GM19240 (cell line): ENCODE data around the gene MPL.
"Not testable (repeated sequence)": the region's sequence is repeated elsewhere in the genome, so short reads cannot be mapped to it uniquely, and the experiment has no call there.

Source experiments
- DNase-seq: peaks from one replicate; pipeline ENCODE4 v3.0.0; 2011; ENCODE audit warnings: low spot score; ENCODE audit not compliant: insufficient read length

Gene MPL

DNA sequence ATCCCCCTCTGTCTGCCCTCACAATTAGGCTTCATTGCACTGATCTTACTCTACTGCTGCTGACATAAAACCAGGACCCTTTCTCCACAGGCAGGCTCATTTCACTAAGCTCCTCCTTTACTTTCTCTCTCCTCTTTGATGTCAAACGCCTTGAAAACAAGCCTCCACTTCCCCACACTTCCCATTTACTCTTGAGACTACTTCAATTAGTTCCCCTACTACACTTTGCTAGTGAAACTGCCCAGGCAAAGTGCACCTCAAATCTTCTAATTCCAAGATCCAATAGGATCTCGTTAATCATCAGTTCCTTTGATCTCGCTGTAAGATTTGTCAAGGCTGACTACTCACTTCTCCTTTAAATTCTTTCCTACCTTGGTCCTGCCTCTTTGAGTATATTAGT is 15.3 kb downstream of the MPL start:
- no peak for DNase-seq

DNA sequence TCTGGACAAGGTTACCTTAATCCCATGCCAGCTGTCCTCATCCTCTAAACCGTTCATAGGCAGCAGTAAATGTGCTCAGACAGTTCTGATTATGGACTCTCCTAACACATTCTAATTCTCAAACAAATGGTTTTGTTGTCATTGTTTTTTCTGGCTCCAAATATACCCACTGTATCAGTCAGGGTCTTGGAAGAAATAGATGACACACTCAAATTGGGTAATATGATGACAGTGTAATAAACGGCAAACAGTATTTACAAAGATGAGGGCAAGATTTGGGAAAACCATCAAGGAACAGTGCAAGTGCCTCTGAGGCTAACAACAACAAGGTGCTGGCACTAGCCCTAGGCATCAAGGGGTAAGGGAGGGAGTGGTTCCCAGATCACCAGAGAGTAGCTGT is 16.9 kb downstream of the MPL start:
- no peak for DNase-seq

DNA sequence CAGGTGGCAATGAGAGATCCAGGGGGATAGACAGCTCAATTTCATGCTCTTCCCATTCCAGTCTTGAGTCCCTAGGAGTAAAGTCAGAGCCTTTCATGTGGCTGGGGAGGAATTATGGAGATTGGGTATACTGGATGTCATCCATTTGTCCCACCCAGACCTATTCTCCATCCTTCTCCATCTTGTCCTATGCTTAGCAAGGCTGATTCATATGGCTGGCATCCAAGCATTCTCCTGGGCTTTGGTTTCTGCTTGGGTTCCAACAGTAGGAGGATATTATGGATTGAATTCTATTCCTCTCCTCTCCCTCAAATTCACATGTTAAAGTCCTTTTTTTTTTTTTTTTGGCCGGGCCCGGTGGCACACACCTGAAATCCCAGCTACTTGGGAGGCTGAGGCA is 17.3 kb downstream of the MPL start:
- DNase-seq: no peak

DNA sequence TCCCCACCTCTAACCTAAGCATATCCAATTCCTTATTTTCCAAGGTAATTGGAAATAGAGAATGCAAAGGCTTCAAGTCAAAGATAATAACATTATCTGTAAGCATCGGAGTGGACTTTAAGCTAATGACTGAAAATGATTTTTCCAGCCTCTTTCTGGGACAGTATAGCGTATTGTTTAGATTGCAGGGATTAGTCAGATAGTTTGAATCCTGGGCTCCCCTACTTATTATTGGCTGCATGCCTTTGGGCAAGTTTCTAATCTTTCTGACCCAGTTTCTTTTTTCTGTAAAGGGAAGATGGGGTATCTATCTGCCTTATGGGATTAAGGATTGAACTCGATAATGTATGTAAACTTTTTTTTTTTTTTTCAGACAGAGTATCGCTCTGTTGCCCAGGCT is 19.6 kb downstream of the MPL start:
- no peak for DNase-seq

DNA sequence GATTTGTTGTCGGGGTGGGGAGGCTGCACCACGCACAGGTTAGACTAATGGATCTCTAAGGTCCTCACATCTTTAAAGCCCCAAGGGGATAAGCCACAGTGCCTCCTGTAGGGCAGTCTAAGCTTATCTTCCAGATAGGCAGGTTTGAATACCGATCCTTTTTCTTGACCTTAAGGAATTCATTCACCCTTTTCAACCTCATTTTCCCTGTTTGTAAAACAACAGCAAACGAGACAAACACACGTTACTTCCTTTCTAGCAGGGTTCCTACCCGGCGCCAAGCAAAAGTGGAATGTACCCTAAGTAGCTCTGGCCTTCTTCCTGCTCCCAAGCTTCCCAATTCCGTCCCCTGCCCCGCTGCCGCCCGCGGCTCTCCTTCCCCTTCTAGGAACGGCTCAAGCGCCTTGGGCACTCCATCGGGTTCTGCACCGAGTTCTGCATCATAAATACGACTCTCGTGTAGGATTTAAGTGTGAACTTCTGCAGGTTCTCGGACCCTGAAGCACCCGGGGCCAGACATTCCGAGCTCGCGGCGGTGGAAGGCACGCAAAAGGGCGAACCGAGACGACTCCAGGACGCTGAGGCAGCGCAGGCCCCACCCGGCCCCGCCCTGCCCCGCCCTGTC is 20.6 kb downstream of the MPL start:
- no peak for DNase-seq

DNA sequence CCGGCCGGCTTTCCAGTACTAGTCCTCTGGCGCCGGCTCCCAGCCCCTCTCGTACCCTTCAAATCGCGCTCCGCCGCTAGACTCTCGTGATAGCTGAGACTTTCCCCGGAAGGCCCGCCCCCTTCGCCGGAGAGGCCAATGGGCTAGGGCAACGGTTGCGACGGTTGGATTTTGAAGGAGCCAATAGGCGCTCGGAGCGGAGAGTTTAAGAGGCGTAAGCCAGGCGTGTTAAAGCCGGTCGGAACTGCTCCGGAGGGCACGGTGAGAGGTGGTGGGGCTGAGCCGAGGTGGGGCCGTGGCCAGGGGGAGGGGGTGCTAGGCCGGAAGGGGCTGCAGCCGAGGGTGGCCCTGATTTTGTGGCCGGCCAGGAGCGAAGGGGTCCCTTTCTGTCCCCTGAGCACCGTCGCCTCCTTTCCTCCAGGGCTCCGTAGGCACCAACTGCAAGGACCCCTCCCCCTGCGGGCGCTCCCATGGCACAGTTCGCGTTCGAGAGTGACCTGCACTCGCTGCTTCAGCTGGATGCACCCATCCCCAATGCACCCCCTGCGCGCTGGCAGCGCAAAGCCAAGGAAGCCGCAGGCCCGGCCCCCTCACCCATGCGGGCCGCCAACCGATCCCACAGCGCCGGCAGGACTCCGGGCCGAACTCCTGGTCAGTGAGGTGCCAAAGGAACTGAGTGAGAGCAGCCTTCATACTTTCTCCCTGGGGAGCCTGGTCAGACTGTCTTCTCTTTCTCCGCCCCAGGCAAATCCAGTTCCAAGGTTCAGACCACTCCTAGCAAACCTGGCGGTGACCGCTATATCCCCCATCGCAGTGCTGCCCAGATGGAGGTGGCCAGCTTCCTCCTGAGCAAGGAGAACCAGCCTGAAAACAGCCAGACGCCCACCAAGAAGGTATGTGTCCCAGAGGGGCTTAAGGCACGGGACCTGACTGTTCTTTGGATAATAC is 21.4 kb downstream of the MPL start, which contains the start of gene CDC20:
Gene CDC20 (plus strand): TSS at position 236 of the 948 bp plus-strand sequence. CDS start 235 bp downstream, at position 471.
- DNase-seq: peak; percentile 87

DNA sequence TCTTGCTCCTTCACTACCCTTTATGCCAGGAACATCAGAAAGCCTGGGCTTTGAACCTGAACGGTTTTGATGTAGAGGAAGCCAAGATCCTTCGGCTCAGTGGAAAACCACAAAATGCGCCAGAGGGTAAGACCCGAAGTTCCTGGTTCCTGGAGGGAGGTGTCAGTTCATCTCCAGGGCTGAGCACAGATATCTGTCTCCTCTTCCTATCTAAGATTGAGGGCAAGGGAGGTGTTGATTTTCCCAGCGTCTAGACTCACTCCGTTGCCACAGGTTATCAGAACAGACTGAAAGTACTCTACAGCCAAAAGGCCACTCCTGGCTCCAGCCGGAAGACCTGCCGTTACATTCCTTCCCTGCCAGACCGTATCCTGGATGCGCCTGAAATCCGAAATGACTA is 22.1 kb downstream of the MPL start:
- DNase-seq: no peak

DNA sequence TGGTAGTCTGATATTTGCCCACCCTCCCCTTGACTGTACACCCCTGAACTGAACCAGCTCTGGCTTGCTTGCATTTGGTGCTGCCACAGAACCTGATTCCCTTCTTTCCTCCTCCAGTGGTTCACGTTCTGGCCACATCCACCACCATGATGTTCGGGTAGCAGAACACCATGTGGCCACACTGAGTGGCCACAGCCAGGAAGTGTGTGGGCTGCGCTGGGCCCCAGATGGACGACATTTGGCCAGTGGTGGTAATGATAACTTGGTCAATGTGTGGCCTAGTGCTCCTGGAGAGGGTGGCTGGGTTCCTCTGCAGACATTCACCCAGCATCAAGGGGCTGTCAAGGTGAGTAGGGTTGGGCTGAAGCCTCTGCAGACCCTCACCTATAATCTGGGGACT is 23.0 kb downstream of the MPL start:
- DNase-seq: no peak

DNA sequence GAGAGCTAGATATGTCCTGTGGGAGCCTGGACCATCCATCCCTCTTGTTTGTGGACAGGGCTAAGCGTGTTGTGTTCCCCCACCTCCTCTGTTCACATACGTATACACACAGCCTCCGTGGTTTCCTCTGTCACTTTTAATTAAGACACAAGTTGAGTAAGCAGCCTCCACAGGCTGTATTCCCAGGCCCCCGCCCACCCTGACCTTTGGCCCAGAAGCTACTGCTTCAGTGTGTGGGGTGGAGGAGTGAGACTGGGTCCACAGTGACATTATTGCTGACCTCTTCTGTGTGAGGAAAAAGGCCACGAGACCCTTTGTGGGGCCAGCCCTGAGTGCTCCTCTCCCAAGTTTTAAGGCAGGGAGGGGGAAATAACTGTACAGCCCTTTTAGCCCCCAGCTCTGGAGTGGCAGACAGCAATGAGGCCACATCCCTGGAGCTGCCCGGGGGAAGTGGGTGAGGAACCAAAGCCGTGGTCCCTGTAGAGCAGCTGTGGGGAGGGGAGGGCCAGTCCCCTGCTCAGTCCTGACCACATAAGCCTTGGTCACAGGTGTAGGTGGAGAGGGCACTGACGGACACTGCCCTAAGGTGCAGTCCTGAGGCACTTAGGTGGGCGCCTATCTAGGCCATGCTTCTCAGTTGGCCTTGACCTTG is 25.8 kb downstream of the MPL start:
- no peak for DNase-seq

DNA sequence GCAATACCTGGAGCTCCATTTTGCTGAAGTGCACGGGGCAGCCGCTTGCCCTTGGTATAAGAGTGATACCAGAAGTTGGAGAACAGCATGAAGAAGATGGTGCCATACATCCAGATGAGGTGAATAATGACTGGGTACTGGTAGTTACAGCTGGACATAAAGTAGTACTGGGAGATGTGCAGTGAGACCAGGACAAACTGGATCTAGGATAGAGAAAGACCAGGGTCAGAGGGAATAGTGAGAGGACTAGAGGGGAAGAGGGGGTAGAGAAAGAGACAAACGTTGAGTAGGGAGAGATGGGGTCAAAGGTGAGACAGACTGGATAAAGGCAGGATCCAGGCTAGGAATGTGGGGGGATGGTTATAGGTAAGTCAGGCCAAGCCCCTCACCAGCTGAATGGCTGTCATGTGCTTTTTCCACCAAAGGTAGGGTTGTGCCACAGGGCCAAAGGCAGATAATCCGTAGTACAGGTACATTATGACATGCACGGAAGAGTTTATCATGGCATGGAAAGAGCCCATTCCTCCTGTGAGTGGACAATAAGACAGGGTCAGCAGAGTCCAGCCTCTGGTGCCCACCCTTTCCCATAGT is 26.4 kb downstream of the MPL start:
- DNase-seq: no peak

DNA sequence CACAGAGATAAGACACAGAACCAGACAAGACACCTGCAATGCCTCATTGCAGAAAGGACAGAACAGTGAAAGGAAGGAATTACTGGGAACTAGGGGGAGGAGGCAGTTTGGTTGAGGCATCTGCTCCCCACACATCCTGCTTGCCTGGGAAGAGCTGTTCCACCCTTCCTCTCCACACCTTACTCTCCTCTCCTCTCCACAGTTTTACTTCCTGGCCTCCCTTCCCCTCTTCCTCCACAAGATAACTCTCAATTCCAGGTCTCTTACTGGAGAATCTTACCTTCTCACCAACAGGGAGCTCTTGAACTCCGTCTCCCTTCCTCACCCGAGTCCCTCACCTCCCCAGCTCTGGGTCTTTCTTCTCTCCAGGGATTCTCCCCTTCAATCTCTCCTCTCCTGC is 28.1 kb downstream of the MPL start:
- DNase-seq: no peak

DNA sequence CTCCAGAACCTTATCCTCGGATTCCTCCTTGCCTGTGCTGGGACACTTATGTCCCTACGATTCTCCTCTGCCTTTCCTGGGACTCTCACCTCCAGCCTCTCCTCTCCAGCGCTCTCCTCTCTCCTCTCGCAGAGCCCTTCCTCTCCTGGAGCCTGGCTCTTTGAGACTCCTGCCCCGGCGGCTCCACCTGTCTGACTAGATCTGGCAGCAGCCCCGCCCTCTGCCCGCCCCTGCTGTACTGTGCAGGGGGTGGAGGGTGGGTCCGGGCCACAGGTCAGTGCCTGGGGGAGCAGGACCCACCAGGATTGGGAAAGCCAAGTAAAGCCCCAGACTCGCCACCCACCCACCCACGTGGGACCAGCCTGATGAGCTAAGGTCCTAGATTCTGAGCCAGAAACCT is 28.6 kb downstream of the MPL start:
- DNase-seq: no peak

DNA sequence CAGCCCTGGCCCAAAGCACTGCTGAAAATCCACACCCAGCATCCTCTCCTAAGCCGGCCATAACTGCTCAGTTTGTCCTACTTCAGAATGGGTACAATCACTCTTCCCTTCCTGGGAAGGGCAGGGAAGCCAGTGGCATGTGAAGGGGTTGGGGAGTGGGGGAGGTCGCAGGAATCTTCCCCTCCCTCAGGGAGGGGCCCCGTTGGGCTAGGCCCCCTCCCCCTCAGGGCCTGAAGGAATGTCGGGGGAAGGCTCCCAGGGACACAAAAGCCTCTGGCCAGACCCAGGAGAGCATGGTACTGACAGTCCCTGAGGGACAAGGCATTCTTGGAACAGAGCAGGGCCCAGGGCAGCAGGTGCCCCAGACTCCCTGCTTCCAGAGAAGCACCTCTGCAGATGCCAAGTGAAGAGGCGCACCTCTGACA is 29.0 kb downstream of the MPL start:
- DNase-seq: no peak

DNA sequence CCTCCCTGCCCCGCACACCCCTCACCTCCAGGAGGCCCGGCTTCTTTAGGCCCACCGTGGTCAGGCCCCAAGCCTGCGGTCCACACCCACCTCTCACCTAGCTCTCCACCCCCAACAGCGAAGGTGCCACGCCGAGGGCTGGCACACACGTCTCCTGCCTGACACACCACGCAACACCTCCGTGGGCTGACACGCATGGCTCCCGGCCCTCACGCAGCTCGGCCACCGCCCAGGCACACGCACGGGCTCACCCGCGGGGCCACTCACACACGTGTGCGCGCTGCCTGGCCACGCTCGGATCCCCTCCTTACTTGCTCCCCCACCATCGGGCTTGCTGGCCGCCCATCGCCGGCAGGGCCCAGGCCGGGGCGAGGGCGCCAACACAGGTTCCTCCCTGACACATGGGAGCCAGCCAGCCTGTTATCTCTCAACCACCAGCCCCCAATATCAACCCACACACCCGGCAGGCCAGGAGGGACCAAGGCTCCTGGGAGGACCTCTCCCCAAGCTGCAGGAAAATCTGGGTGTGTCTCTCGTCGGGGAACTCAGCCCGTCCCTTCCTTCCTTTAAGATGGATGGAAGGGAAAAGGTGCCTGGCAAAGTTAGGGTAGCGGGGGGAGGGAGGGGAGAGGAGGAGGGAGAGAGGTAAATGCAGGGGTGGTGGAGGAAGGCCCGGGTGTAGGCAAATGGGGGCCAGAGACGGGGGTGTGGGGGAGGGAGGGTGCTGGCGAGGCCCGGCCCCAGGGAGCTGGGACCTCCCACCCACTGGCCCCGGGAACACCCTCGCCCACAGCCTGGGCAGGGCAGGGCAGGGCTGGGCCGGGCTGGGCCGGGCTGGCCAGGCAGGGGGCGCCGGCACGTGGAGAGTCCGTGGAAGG is 29.6 kb downstream of the MPL start:
- peak; percentile 41 for DNase-seq

DNA sequence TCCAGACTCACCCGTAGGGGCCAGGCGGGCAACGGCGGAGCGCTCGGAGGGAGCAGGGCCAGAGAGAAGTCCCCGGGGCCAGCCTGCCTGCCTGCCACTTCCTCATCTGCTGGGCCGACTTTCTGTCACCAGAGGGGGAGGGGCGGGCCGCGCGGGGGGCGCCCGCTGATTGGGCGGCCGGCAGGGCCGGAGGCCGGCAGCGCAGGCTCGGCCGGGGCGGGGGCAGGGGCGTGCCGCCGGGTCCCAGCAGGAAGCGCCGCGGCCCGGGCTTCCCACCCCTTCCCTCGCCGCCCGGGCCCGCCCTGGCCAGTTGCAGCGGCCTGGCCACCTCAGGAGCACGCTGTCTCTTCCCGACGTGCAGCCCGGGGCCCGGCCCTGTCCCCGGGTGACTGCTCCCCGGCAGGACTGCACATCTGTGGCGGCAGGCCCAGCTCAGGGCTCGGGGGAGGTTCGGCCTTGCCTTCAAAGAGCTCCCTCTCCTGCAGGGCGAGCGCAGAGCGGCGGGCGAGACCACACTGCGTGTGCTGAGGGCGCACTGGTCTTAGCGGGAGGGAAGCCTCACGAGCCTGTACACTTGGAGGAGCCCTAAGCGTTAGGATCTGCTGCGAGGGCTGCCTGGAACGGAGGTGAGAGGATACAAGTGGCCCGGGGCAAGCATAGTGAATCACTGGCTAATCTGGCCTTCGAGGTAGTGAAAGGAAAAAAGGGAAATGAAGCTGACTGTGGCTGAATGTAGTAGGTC is 30.5 kb downstream of the MPL start, which contains the start of gene ELOVL1:
Gene ELOVL1 (minus strand): TSS at position 108 of the 742 bp plus-strand sequence. CDS start 2,402 bp downstream, outside the sequence.
- peak; percentile 86 for DNase-seq

DNA sequence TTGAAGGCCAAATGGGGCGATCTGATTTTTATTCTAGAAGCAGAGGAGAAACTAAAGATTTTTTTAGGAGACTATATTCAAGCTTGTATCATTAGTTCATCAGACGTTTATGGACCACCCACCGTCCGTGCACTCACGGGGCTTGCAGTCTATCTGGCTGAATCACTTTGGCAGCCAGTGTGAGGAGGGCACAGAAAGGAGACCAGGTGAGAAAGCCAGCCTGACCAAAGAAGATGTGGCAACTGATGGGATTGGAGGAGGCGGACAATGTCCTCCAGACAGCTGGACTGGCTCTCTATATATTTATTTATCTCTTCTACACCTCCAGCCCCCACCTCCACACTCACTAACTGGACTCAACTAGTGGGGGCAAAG is 31.0 kb downstream of the MPL start:
- no peak for DNase-seq

DNA sequence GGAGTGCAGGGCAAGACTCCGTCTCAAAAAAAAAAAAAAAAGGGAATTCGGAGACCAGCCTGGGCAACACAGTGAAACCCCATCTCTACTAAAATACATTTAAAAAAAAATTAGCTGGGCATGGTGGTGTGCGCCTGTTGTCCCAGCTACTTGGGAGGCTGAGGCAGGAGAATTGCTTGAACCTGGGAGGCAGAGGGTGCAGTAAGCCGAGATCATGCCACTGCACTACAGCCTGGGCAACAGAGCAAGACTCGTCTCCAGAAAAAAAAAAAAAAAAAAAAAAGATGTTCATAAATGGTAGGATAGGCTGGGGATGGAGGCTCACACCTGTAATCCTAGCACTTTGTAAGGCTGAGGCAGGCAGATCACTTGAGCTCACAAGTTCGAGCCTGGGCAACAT is 32.2 kb downstream of the MPL start:
- not testable (repeated sequence) for DNase-seq

DNA sequence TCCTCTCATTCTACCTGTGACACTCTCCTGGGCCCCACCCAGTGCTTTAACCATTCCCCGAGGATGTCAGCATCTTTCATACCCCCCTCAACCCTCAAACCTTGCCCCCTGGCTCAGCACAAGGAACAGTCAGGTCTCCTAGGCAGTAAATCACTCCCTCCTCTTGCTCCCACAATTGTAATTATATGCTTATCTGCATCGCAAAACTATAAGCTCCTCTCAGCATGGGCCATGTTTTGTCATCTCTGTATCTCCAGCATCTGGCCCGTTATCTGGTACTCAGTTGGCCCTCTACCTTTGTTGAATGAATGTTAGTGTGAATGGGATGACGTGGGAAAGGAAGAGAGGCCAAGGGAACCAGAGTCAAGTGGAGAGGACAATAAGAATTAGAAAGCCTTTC is 32.9 kb downstream of the MPL start:
- DNase-seq: no peak

DNA sequence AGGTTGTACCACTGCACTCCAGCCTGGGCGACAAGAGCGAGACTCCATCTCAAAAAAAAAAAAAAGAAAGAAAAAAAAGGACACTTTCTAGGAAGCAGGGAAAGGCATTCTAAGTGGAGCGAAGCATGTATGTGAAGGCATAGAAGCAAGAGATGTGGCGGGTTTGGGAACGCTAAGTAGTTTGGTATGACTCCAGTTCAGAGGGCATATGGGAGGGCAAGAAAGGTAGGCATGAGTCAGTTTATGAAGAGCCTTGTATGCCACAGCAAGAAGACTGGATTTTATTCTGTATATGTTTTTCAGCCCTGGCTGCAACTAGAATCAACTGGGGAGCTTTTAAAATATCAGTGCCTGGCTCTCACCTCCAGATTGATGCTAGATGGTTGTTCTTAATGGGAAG is 34.6 kb downstream of the MPL start:
- no peak for DNase-seq
